KMS-11 (cell line): Measurements from ENCODE around the gene ACP7.

Experiments used
- H2AFZ ChIP-seq: fragments of 200-600 bp; sonication (generic); 2 replicates; pipeline ENCODE4 v1.6.1; 2016; ENCODE audit warnings: antibody characterized with exemption, mixed run types, low read depth
- H3K27ac ChIP-seq: fragments of 200-600 bp; sonication (generic); 2 replicates; pipeline ENCODE4 v1.6.1; 2016; ENCODE audit warnings: mild to moderate bottlenecking, mixed run types
- H3K27me3 ChIP-seq: fragments of 200-600 bp; sonication (generic); 2 replicates; pipeline ENCODE4 v1.6.1; 2017; ENCODE audit warnings: mild to moderate bottlenecking, low read depth, mixed run types, moderate library complexity; ENCODE audit not compliant: insufficient read depth
- H3K36me3 ChIP-seq: fragments of 200-600 bp; sonication (generic); 2 replicates; pipeline ENCODE4 v1.6.1; 2017; ENCODE audit warnings: mild to moderate bottlenecking, mixed run types; ENCODE audit not compliant: insufficient read depth
- H3K4me1 ChIP-seq: fragments of 200-600 bp; sonication (generic); 2 replicates; pipeline ENCODE4 v1.6.1; 2016; ENCODE audit warnings: mild to moderate bottlenecking, low read depth, mixed run types; ENCODE audit not compliant: poor library complexity, severe bottlenecking
- H3K4me2 ChIP-seq: fragments of 200-600 bp; sonication (generic); 2 replicates; pipeline ENCODE4 v1.7.0; 2016; ENCODE audit warnings: mild to moderate bottlenecking, mixed run types
- H3K4me3 ChIP-seq: fragments of 200-600 bp; sonication (generic); IDR thresholded peaks from 2 replicates; pipeline ENCODE4 v1.6.1; 2017; ENCODE audit warnings: low read depth, low read length, mixed read lengths; ENCODE audit not compliant: insufficient read depth
- H3K79me2 ChIP-seq: fragments of 200-600 bp; sonication (generic); 2 replicates; pipeline ENCODE4 v1.6.1; 2016; ENCODE audit warnings: low read depth, mixed run types; ENCODE audit not compliant: insufficient read depth
- H3K9ac ChIP-seq: fragments of 200-600 bp; sonication (generic); 2 replicates; pipeline ENCODE4 v1.6.1; 2016; ENCODE audit warnings: mild to moderate bottlenecking, mixed run types
- H4K20me1 ChIP-seq: fragments of 200-600 bp; sonication (generic); 2 replicates; pipeline ENCODE4 v1.6.1; 2016; ENCODE audit warnings: mild to moderate bottlenecking, mixed run types; ENCODE audit not compliant: insufficient read depth
- TF ChIP-seq, protein P1 (sequence below): fragments of 200-600 bp; sonication (generic); conservative IDR thresholded peaks from 2 replicates; pipeline ENCODE4 v1.6.1; 2017; ENCODE audit warnings: low read depth, mild to moderate bottlenecking, antibody characterized with exemption, low read length, moderate library complexity, mixed read lengths

ACP7 gene

DNA sequence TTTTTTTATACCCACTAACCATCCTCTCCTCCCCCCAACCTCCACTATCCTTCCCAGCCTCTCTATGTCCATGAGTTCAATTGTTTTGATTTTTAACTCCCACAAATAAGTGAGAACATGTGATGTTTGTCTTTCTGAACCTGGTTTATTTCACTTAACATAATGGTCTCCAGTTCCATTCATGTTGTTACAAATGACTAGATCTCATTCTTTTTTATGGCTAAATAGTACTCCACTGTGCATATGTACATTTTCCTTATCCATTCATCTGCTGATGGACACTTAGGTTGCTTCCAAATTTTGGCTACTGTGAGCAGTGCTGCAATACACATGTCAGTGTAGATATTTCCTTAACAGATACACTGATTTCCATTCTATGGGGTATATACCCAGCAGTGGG lies 24.9 kb upstream of the ACP7 start:
- H3K4me1 ChIP-seq, result no peaks in the 10 kb centered on the region
- no peak overlapping the region for H3K4me2 ChIP-seq
- no peak overlapping the region for H2AFZ ChIP-seq

DNA sequence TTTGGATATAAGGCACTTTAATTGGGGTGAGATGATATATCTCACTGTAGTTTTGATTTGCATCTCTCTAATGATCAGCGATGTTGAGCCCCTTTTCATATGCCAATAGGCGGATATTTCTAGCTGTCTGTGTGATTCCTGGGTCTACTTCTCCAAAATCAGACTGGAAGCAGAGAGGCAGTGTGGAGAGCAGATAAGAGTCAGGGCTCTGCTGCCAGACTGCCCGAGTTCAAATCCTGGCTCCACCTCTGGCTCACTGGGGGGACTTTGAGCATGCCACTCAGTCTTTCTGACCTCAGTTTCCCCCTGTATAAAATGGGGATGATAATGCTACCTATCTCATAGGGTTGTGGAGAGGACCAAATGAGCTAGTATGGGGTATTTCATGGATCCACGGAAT lies 24.0 kb upstream of the ACP7 start:
- H4K20me1 ChIP-seq, result no peaks in the 10 kb centered on the region
- H3K36me3 ChIP-seq, result no peaks in the 10 kb centered on the region
- H3K4me3 ChIP-seq, result no peak overlapping the region
- no peaks in the 10 kb centered on the region for H3K27me3 ChIP-seq
- no peak overlapping the region for H2AFZ ChIP-seq
- TF ChIP-seq, protein P1, sequence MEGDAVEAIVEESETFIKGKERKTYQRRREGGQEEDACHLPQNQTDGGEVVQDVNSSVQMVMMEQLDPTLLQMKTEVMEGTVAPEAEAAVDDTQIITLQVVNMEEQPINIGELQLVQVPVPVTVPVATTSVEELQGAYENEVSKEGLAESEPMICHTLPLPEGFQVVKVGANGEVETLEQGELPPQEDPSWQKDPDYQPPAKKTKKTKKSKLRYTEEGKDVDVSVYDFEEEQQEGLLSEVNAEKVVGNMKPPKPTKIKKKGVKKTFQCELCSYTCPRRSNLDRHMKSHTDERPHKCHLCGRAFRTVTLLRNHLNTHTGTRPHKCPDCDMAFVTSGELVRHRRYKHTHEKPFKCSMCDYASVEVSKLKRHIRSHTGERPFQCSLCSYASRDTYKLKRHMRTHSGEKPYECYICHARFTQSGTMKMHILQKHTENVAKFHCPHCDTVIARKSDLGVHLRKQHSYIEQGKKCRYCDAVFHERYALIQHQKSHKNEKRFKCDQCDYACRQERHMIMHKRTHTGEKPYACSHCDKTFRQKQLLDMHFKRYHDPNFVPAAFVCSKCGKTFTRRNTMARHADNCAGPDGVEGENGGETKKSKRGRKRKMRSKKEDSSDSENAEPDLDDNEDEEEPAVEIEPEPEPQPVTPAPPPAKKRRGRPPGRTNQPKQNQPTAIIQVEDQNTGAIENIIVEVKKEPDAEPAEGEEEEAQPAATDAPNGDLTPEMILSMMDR, result no peak
- no peaks in the 10 kb centered on the region for H3K4me1 ChIP-seq
- H3K4me2 ChIP-seq, result no peak overlapping the region
- no peak overlapping the region for H3K9ac ChIP-seq
- H3K79me2 ChIP-seq, result no peaks in the 10 kb centered on the region
- H3K27ac ChIP-seq, result no peak overlapping the region

More for the DNA sequence above, 24.9 kb upstream of the ACP7 start:
- H3K4me3 ChIP-seq, result no peak overlapping the region
- no peak overlapping the region for H3K27ac ChIP-seq
- H4K20me1 ChIP-seq, result no peaks in the 10 kb centered on the region
- TF ChIP-seq, protein P1, result no peak
- no peaks in the 10 kb centered on the region for H3K36me3 ChIP-seq
- no peak overlapping the region for H3K9ac ChIP-seq
- no peaks in the 10 kb centered on the region for H3K27me3 ChIP-seq
- no peaks in the 10 kb centered on the region for H3K79me2 ChIP-seq

DNA sequence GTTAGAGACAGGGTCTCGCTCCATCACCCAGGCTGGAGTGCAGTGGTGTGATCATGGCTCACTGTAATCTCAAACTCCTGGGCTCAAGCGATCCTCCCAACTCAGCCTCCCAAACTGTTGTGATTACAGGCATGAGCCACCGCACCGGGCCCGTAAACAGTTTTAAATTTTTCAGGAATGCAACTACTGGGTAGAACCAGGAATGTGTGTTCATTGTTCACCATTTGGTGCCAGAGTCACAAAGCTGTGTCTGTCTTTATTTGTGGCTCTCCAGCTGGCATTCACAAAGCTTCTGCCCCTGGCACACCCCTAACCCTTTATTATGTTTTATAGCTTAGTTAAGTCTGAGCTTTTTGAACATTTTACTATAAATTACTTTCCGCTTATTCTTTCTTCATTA lies 19.8 kb upstream of the ACP7 start:
- H3K4me1 ChIP-seq, result no peaks in the 10 kb centered on the region
- no peak overlapping the region for H3K4me2 ChIP-seq
- no peaks in the 10 kb centered on the region for H3K79me2 ChIP-seq
- no peaks in the 10 kb centered on the region for H3K36me3 ChIP-seq
- no peak overlapping the region for H3K9ac ChIP-seq
- no peaks in the 10 kb centered on the region for H4K20me1 ChIP-seq
- H2AFZ ChIP-seq, result no peak overlapping the region
- H3K27ac ChIP-seq, result no peak overlapping the region
- TF ChIP-seq, protein P1, result no peak
- H3K4me3 ChIP-seq, result no peak overlapping the region
- no peaks in the 10 kb centered on the region for H3K27me3 ChIP-seq

DNA sequence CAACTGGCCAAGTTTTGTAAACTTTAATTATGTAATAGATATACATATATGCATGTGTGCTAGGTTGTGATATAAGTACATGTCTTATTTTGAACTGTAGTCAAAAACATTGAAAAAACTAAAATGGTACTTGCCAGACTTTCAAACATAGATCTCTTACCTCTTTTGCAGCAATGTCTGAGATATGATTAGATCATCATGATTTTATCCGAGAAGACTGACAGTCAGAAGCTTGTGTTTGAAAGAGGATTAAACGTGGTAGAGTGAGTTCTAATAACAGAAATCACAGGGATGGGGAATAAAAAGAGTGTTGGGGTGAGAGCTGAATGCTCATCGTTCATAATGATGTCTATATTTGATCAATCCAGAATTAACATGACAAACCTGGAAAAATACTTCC lies 18.2 kb upstream of the ACP7 start:
- Histone ChIP-seq H2AFZ (no peak overlapping the region), H3K9ac (no peak overlapping the region), H3K27me3 (no peaks in the 10 kb centered on the region), H3K4me1 (no peaks in the 10 kb centered on the region), H3K4me2 (no peak overlapping the region), H3K36me3 (no peaks in the 10 kb centered on the region), H3K27ac (no peak overlapping the region), H4K20me1 (no peaks in the 10 kb centered on the region), H3K79me2 (no peaks in the 10 kb centered on the region), H3K4me3 (no peak overlapping the region)
- TF ChIP-seq, protein P1, result no peak
